ENCODE measurements around the gene UFD1.

GRCh38 chr22:19448076-19448607, 30.9 kb downstream of the UFD1 start:
- TF ChIP-seq GABPA (IDR thresholded peaks at IDR 0.05; ENCODE audit: low read depth) (no peak), FOXJ3 (CRISPR knock-in tag; IDR thresholded peaks at IDR 0.05) (no peak), POLR2AphosphoS5 (IDR thresholded peaks at IDR 0.05; ENCODE audit: low read depth, low read length) (no peak), CTCF (IDR thresholded peaks at IDR 0.05) (no peak)

All from SK-N-SH (cell line).